Dendritic cell treated with granulocyte-macrophage colony-stimulating factor and Interleukin-4, amounts not matched to agents 40 ng/mL and 50 ng/mL, for 4 days (primary cell): ENCODE measurements around the gene UNC80.

Experiments used
- H3K27ac Mint-ChIP-seq: one replicate; pipeline ENCODE4 v1.8.0; 2022; ENCODE audit warnings: mild to moderate bottlenecking, mixed read lengths
- H3K27me3 Mint-ChIP-seq: one replicate; pipeline ENCODE4 v1.8.0; 2022; ENCODE audit warnings: mild to moderate bottlenecking, mixed read lengths
- H3K36me3 Mint-ChIP-seq: one replicate; pipeline ENCODE4 v1.8.0; 2022; ENCODE audit warnings: low read depth, mixed read lengths
- H3K4me1 Mint-ChIP-seq: one replicate; pipeline ENCODE4 v1.8.0; 2022; ENCODE audit warnings: low read depth, mixed read lengths
- H3K4me3 Mint-ChIP-seq: one replicate; pipeline ENCODE4 v1.8.0; 2022; ENCODE audit warnings: mild to moderate bottlenecking, moderate library complexity, mixed read lengths
- H3K9me3 Mint-ChIP-seq: one replicate; pipeline ENCODE4 v1.8.0; 2022; ENCODE audit warnings: mixed read lengths
- intact Hi-C: fragments of 100-400 bp; cut with micrococcal nuclease; formaldehyde crosslinking; loops from one replicate; pipeline ENCODE4 v1.15.0; 2022

The UNC80 gene

DNA sequence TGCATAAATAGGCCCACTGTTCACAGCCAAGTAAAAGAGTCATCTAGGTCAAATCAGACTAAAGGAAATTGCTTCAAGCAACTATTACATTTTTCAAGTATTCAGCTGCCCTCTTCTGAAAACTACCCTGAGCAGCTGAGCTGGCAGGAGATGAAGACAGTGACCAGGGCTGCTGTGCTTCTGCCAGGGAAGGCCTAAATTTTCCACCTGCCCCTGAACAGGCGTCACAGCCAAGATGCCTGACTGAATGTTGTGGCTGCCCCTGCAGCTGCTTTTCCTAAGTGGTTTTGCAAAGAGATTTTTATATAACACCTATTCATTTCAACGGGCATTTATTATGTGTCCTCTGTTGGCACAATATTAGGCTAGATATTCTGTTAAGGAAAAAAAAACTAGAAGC is 134.1 kb downstream of the UNC80 start:
- no peak overlapping the region for H3K27ac Mint-ChIP-seq
- no peak overlapping the region for H3K4me3 Mint-ChIP-seq
- intact Hi-C loops = no loop called here
- H3K36me3 Mint-ChIP-seq = no peaks in the 10 kb centered on the region
- H3K4me1 Mint-ChIP-seq = no peaks in the 10 kb centered on the region
- no peaks in the 10 kb centered on the region for H3K27me3 Mint-ChIP-seq
- H3K9me3 Mint-ChIP-seq = no peaks in the 10 kb centered on the region

- intact Hi-C loops = no loop called here
- Mint-ChIP-seq H3K27me3 (no peaks in the 10 kb centered on the region), H3K36me3 (no peaks in the 10 kb centered on the region), H3K27ac (no peak overlapping the region), H3K4me1 (no peaks in the 10 kb centered on the region), H3K4me3 (no peak overlapping the region), H3K9me3 (no peaks in the 10 kb centered on the region)
Measured at GRCh38 chr2:209907746-209908145, 136.1 kb downstream of the UNC80 start.

DNA sequence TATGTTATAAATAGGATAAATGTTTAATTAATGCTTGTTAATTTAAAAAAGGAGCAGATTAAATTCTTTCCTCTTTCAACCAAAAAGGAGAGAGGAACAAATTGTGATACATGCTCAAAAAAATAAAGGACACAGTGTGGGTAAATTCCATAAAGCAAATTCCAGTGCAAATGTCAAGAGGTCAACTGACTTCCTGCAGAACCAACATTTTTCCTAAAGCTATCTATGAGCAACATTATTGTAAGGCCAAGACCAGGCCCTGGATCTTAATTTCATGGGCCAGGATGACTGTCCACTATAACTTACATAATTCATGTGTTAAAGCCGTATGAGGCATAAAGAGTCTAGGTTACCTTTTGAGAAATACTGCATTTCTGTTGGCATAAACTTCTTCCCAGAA is 136.9 kb downstream of the UNC80 start:
- Mint-ChIP-seq H3K9me3 (no peaks in the 10 kb centered on the region), H3K27ac (no peak overlapping the region), H3K4me1 (no peaks in the 10 kb centered on the region), H3K27me3 (no peaks in the 10 kb centered on the region), H3K36me3 (no peaks in the 10 kb centered on the region), H3K4me3 (no peak overlapping the region)
- intact Hi-C loops = no loop called here

DNA sequence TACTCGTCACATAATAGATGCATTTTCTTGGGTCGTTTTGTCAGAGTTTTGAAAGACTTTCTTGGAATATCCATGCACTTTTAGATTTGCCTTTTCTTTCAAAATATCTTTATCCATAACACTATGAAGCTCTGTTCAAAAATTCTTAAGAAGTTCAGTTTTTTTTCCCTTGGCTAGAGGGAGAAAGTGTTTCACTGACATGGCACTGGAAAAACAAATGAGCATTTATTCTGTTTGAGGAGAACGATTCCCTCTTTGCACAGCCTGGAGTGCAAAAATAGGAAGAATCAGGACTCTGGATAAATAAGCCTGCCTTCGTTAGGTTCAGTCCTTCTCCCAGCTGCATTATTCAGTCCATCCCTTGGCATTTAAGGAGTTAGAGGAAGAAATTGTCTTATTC is 139.9 kb downstream of the UNC80 start:
- Mint-ChIP-seq H3K4me1 (no peaks in the 10 kb centered on the region), H3K27me3 (no peaks in the 10 kb centered on the region), H3K36me3 (no peaks in the 10 kb centered on the region), H3K9me3 (no peaks in the 10 kb centered on the region), H3K27ac (no peak overlapping the region), H3K4me3 (no peak overlapping the region)
- intact Hi-C loops = no loop called here

GRCh38 chr2:209913786-209914345 is 142.2 kb downstream of the UNC80 start:
- intact Hi-C loops = no loop called here
- Mint-ChIP-seq H3K36me3 (no peaks in the 10 kb centered on the region), H3K4me1 (no peaks in the 10 kb centered on the region), H3K4me3 (no peak overlapping the region), H3K9me3 (no peaks in the 10 kb centered on the region), H3K27me3 (no peaks in the 10 kb centered on the region), H3K27ac (no peak overlapping the region)

DNA sequence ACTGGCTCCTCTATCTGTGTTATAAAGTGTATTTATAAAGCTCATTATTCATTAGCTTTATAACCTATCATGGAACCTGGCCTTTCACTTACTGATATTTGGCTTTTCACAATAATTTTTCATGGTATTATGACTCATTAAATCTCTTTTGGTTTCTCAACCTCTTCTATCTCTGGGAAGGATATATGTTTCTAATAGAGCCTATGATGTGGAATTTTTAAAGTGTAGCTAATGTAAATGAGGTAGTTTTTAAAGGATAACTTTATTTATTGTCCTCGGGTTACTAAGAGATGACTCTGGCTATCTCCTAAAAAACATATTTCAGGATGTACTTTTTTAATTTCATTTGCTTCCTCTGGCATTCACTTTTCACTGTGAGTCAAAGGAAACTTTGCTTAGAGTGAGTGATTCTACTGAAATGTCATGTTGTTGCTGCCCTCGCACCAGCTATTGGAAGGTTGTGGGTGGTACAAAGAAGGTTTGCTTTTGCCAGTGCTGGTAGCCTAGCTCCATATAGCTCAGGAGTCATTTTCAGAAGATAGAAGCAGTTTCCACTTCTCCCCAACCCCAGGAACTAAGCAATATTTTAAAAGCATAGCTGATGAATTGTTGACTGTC is 145.6 kb downstream of the UNC80 start:
- intact Hi-C loops = no loop called here
- Mint-ChIP-seq H3K36me3 (no peaks in the 10 kb centered on the region), H3K9me3 (no peaks in the 10 kb centered on the region), H3K27ac (no peak overlapping the region), H3K4me1 (no peaks in the 10 kb centered on the region), H3K27me3 (no peaks in the 10 kb centered on the region), H3K4me3 (no peak overlapping the region)

DNA sequence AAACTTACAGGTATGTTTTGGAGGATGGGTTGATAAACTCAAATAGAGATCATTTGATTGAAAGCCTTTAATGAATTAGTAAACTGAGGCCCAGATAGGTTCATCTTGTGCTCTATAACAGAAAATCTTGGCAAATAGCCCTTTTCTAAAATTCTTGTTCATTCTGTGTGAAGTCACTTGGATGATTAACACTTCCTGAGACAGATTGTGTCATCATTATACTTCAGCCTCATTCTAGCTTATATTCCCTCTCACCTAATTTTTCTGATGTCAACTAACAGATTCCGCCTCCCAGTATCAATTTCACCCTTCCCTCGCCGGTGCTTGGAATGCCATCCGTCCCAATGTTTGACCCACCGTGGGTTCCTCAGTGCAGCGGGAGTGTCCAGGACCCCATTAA is 146.6 kb downstream of the UNC80 start:
- no peaks in the 10 kb centered on the region for H3K36me3 Mint-ChIP-seq
- H3K27ac Mint-ChIP-seq = no peak overlapping the region
- H3K4me3 Mint-ChIP-seq = no peak overlapping the region
- intact Hi-C loops = no loop called here
- H3K27me3 Mint-ChIP-seq = no peaks in the 10 kb centered on the region
- H3K9me3 Mint-ChIP-seq = no peaks in the 10 kb centered on the region
- no peaks in the 10 kb centered on the region for H3K4me1 Mint-ChIP-seq

- Mint-ChIP-seq H3K4me1 (no peaks in the 10 kb centered on the region), H3K27me3 (peaks cover 1% of the 10 kb centered on the region), H3K4me3 (no peak overlapping the region), H3K27ac (no peak overlapping the region), H3K9me3 (no peaks in the 10 kb centered on the region), H3K36me3 (no peaks in the 10 kb centered on the region)
- intact Hi-C loops = no loop called here
Measured at GRCh38 chr2:209922116-209922515, 150.5 kb downstream of the UNC80 start.

DNA sequence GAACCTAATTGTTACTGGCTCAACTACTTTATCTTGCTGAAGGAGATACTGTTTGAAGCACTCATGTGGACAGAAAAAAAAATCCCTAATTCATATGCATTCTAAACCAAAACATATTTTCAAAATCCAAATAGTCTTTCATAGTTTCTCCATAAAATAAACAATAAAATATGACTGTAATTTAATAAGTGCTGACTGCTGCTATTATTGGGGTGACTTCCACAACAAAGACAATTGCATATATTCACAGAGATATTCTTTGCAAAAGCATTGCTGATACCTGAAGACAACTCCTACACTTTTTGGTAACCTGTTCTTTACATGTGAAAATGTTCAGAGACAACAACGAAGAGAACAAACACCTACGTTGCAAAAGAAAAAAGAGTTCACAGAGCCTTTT is 157.7 kb downstream of the UNC80 start:
- Mint-ChIP-seq H3K36me3 (no peaks in the 10 kb centered on the region), H3K4me1 (no peaks in the 10 kb centered on the region), H3K4me3 (no peak overlapping the region), H3K9me3 (no peaks in the 10 kb centered on the region), H3K27ac (no peak overlapping the region), H3K27me3 (peaks cover 1% of the 10 kb centered on the region)
- intact Hi-C loops = no loop called here

DNA sequence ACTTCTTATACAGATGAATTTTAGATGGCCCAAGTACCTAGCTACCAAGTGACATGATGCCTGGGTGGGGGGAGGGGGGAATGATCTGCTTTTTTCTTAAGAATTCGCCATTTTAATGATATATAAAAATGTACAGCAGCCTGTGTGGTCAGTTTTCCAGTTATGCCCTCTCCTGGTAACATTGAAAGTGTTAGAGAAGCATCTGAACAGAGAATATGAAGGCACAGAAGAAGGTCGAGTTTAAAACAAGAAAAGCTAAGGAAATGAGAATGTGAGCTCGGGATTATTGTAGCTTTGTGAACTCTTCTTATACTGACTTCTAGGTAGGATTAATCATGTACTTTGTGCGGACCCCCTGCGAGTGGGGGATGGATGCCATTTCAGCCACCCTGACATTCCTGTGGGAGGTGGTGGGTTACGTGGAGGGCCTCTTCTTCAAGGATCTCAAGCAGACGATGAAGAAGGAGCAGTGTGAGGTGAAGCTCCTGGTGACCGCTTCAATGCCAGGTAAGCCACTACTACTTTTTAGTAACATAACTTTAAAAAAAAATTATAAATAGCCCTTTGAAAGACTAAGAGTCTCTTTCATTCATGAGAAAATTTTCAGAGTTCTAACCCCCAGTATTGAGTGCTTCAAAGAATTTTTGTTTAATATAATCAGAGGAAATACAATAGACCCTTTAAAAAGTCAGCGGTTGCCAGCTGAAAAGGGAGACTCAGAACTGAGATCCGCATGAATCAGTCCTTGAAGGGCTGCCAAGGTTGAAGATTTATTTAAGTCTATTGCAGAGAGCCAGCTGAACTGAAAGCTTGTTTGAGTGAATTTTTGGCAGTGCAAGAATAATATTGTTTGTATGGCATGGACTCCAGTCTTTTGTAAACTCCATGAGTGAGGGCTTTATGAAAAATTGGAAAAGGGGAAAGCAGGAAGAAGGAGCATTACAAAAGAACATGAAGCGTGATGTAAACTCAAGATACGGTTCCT is 162.2 kb downstream of the UNC80 start:
- Mint-ChIP-seq H3K9me3 (no peaks in the 10 kb centered on the region), H3K36me3 (no peaks in the 10 kb centered on the region), H3K27me3 (no peaks in the 10 kb centered on the region), H3K4me3 (no peak overlapping the region), H3K27ac (no peak overlapping the region), H3K4me1 (no peaks in the 10 kb centered on the region)
- intact Hi-C loops = no loop called here

DNA sequence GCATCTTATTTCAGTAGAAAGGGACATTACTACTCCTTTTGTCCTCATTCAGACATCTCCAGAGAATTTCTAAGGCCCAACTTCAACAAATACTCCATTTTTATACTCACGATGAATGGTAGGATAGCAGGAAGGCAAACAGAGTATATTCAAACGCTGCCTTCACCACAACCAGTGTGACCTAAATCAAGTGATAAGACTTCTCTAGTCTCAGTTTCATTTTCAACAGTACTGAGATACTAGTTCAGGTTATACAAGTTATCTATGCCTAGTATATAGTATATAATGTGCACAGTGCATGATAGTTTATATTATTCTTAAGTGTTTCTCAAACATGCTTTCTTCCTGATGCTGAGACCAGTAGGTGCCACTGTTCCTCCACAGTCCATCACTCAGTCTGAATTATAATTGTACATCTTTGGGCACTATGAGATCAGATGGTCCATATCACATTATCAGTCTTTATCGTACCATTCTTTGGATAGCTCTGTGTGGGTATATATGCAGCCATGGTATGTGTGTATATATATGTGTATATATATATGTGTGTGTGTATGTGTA is 164.6 kb downstream of the UNC80 start:
- intact Hi-C loops = no loop called here
- H3K9me3 Mint-ChIP-seq = no peaks in the 10 kb centered on the region
- no peak overlapping the region for H3K4me3 Mint-ChIP-seq
- no peaks in the 10 kb centered on the region for H3K4me1 Mint-ChIP-seq
- no peak overlapping the region for H3K27ac Mint-ChIP-seq
- H3K27me3 Mint-ChIP-seq = no peaks in the 10 kb centered on the region
- no peaks in the 10 kb centered on the region for H3K36me3 Mint-ChIP-seq

DNA sequence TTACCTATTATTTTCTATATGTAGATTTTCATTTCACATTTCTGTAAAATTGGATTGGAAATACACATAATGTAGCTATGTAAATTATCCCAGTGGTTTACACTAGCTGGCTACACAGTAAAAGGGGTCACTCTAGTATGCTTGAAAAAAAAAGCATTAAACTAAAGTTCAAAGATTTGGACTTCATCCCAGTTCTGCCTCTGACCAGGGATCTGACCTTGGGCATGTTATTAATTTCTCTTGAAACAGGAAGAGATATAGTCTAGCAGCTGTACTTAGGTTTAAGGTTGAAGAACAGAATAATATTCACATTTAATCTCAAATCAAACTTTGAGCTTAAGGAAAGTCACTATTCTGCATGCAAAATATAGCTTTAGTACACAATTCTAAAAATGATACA is 166.3 kb downstream of the UNC80 start:
- no peaks in the 10 kb centered on the region for H3K4me1 Mint-ChIP-seq
- H3K9me3 Mint-ChIP-seq = no peaks in the 10 kb centered on the region
- intact Hi-C loops = no loop called here
- no peaks in the 10 kb centered on the region for H3K36me3 Mint-ChIP-seq
- no peak overlapping the region for H3K4me3 Mint-ChIP-seq
- H3K27ac Mint-ChIP-seq = no peak overlapping the region
- H3K27me3 Mint-ChIP-seq = no peaks in the 10 kb centered on the region

GRCh38 chr2:209938906-209939305 is 167.3 kb downstream of the UNC80 start:
- Mint-ChIP-seq H3K4me1 (no peaks in the 10 kb centered on the region), H3K27me3 (no peaks in the 10 kb centered on the region), H3K4me3 (no peak overlapping the region), H3K36me3 (no peaks in the 10 kb centered on the region), H3K9me3 (no peaks in the 10 kb centered on the region), H3K27ac (no peak overlapping the region)
- intact Hi-C loops = no loop called here

DNA sequence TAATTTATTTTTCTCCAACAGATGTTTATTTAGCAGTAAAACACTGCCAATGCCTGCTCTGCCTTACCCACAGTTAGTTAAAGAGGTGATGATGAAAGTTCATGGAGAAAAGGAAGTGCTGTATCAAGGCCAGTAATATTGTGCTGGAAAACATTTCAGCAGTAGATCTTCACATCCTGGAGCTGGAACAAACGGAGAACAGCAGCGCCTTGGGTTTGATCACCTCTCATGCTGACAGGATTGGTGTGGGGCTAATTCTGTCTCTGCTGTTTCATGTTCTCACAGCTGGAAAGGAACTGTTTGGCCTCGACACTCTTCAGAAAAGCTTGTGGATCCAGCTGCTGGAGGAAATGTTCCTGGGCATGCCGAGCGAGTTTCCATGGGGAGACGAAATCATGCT is 169.3 kb downstream of the UNC80 start:
- H3K4me3 Mint-ChIP-seq = no peak overlapping the region
- no peak overlapping the region for H3K27ac Mint-ChIP-seq
- no peaks in the 10 kb centered on the region for H3K27me3 Mint-ChIP-seq
- no peaks in the 10 kb centered on the region for H3K36me3 Mint-ChIP-seq
- intact Hi-C loops = no loop called here
- H3K9me3 Mint-ChIP-seq = no peaks in the 10 kb centered on the region
- H3K4me1 Mint-ChIP-seq = no peaks in the 10 kb centered on the region
